Fibroblast of mammary gland (primary cell): ENCODE data around the gene ALDH8A1.

Source experiments
- DNase-seq: peaks from one replicate; pipeline ENCODE4 v3.0.0-alpha.2; 2010; ENCODE audit warnings: low read depth
- H3K4me3 ChIP-seq: 2 replicates; pipeline ENCODE4 v1.5.1; 2011; ENCODE audit warnings: low read depth, mild to moderate bottlenecking, low read length, moderate library complexity; ENCODE audit not compliant: control insufficient read depth
- CTCF ChIP-seq: conservative IDR thresholded peaks from 2 replicates; pipeline ENCODE4 v1.5.1; 2011; ENCODE audit warnings: low read depth, low read length, inconsistent platforms; ENCODE audit not compliant: control insufficient read depth, insufficient read depth

ALDH8A1 gene

DNA sequence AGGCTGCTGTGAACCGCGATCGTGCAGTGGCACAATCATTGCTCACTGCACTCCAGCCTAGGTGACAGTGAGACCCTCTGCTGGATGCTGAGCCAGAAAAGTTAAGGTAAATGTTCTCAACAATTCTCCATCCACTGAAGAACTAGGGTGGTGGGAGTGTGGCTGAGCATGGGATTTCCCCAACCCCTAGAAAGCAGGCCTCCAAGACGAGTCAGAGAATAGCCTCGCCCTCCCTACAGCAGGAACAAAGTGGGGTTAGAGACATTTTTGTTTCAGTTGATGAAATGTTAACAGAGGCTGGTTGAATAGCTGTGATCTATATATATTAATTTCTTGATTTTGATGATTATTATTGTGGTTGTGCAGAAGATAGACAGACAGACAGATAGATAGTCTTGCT, 6.1 kb upstream of the ALDH8A1 start:
- no peak overlapping the region for H3K4me3 ChIP-seq
- no peak for DNase-seq
- no peak for TF ChIP-seq CTCF

GRCh38 chr6:134954272-134955000, 4.5 kb upstream of the ALDH8A1 start:
- no peak overlapping the region for H3K4me3 ChIP-seq
- DNase-seq, result no peak
- TF ChIP-seq CTCF, result no peak

- TF ChIP-seq CTCF, result no peak
- no peak for DNase-seq
- H3K4me3 ChIP-seq, result no peak overlapping the region
Measured at GRCh38 chr6:134951494-134952263, 1.8 kb upstream of the ALDH8A1 start.

DNA sequence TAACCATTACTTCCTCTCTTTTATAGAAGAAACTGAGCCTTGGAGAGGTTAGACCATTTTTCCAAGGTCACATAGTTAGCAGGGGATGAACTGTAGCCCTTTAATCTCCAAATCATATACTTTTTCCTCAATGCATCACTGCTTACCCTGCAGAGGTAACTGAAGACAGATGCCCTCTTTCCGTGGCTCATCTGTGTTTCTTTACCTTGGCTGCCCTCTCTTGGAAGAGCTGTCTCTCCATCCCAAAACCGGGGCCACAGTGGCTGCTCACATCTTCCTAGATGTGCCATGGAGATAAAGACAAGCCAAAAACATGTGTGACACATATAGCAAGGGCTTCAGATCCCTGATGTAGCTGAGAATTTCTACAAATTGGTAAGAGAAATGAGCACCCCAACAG, 581 bp upstream of the ALDH8A1 start:
- TF ChIP-seq CTCF, result no peak
- no peak overlapping the region for H3K4me3 ChIP-seq
- DNase-seq, result no peak

DNA sequence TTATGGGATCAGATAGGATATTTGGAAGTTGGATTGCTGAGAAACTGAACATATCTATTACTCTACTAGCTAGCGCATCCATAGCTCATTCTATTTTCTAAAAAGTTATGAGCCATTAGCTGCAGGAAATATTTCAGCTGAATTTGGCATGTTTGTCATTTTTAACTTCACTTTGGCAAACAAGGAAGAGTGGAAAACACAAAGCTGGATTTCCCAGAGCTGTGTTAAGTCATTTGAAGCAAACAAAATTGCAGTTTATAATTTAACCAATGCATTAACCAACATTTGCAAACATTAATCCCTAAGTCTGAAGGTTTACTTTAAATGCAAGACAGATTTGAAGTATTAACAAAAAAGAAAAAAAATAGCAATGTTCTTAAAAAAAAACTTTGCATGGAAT, 1.2 kb downstream of the ALDH8A1 start:
- no peak for DNase-seq
- TF ChIP-seq CTCF, result no peak
- H3K4me3 ChIP-seq, result no peak overlapping the region

- H3K4me3 ChIP-seq, result no peak overlapping the region
- DNase-seq, result no peak
- TF ChIP-seq CTCF, result no peak
Measured at GRCh38 chr6:134948142-134948541, 1.8 kb downstream of the ALDH8A1 start.
